HG02885 (cell line): ENCODE results near the gene NTM.
"Not testable (repeated sequence)": the region's sequence is repeated elsewhere in the genome, so short reads cannot be mapped to it uniquely, and the experiment has no call there.

Experiments used
- ATAC-seq: cut with Tn5 transposase; IDR thresholded peaks from one replicate; pipeline ENCODE4 v1.9.1; 2021; ENCODE audit warnings: mild to moderate bottlenecking; ENCODE audit not compliant: unreplicated experiment, poor library complexity

Gene NTM

DNA sequence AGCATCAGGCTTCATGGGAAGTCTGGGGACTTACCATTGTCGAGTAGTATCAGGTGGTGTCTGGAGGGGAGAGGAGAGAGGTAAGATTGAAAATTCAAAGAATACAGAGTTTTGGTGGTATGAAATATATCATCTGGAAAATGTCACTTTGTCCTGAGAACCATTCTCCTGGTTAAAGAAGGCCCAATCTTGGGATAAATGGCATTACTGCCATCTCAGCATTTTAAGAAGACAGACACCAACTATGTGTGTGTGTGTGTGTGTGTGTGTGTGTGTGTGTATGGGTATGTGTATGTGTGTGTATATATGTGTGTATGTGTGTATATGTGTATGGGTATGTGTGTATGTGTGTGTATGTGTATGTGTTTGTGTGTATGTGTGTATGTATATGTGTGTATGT is 673.3 kb downstream of the NTM start:
- no peak for ATAC-seq

DNA sequence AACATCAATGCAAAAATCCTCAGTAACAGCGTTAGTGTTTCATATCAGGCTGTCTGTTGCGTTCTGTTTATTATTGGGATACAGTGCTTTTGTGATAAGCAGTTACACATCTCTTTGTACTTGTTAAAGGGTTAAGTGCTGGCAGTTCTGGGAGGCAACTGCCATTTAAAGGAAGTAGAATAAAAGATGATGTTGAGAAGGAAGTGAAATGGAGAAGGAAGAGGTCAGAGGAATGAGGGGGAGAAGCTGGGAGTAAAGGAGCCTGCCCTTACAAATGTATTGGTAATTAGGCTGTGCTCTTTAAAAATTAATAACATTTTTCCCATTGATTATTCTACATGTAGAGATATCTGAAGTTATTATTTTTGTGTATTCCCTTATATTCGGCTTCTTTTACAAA is 674.7 kb downstream of the NTM start:
- ATAC-seq: no peak

DNA sequence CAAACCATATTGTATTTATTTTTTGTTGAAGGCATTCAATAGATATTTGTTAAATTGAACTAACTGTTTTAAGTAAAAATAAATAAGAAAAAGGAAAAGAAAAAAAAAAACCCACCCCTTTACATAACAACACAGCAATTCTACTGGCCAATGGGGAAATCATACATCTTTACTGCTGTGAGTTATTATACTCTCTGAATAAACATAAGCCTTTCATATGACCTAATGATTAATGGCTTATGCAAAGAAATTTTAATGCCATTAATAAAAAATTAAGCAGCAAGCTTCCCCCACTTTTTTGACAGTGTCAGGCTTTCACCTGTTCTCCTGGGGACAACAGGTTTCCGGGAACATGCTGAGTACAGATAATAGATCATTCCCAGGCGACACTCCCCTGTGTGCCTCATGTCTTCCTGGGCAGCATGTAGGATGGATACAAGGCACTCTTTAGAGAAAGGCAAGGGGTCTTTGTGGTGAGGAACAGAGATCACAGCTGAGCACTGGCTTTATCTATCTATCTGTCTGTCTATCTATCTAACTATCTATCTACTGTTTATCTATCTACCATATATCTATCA is 676.0 kb downstream of the NTM start:
- ATAC-seq: no peak

DNA sequence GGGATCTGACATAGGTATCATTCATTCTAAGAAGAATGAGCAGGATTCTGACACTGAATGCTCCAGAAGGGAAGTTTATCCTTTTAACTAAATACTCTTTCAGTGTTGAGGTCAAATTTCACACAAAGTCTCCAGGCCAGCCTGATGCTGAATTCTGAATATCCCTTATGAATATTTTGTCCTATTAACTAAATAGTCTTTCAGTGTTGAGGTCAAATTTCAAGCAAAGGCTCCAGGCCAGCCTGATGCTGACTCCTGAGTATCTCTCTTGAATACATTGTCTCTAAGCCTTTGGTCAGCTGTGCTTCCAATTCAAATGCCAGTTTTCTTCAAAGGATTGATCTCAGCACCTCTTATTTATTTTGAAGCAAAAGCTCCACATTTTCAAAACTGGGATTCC is 676.8 kb downstream of the NTM start:
- ATAC-seq: no peak

DNA sequence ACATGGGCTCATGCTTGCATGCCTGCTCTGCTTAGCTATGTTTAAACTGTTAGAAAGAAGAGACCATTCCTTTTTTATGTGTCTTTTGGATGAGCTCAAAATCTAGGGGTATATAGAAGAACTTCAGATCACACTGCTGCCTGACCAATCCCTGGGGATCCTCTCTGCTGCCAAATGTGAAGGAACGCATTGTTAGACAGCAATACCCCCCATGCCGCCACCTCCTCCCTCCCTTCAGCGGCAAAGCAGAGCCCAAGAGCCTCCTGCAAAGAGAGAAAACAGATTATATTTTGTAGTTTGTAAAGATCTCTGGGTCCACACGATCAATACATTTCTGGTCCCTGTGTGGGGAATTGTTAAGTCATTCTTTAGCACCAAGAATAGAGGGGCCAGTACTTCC is 677.6 kb downstream of the NTM start:
- ATAC-seq: no peak

DNA sequence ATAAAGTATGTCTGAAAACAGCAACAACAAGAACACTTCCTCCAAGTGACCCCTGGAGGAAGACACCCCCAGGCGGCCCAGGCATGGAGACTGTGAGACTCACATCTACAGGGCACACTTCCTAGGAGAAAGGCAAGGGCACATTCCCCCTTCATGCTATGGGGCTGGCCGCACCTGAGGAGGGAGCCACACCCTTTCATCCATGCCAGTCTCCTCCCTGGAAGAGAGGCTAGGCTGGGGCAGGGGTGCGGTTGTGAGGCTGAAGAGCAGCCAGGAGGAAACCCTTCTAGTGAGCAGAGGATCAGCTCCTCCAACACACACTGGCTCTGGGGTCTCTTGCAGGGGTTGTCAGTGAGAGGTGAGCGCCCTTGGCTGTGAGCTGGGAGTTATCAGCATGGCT is 678.8 kb downstream of the NTM start:
- no peak for ATAC-seq

DNA sequence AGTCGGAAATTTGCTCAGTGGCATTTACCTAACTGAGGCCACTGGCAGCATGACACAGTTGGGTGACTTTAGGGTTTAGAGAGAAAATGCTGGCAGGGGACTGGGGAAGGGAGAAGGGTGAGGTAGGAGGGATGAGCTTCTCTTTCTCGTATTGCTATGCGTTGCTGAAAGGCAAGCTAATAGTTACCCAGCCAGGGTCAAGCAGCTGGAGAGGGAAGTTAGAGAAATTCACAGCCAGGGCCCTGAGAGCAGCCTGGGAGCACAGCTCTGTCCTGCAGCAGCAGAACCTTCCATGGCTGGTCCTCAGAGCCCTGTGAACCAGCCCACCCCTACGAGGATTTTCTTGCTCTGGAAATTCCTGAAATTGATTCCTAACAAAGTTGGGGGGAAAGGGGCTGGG is 679.6 kb downstream of the NTM start:
- ATAC-seq: no peak

DNA sequence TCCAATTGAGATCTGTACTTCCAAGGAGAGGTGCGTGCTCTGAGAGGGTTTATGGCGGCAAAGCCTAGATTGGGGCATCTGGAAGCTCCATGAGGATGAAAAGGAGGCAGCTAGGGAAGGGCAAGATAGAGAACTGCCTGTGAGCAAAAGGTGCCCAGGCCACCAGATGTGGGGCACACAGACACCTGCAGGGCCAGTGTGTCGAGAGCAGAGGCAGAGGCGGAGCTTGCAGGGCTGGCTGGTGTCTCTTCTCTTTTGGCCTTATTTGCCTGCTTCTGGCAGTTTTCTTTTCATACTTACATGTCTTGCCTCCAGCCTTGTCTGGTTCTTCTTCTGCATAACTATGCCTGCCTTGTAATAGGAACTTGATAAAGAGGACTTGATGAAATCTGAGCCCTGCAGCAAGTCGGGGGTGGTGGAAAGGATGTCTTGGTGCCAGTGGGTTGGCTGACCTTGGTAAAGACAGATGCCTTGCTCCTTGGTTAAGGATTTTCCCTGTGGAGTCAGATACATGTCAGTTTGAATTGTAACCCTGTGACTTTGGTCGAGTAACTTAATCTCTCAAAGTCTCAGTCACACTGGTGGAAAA is 680.3 kb downstream of the NTM start:
- ATAC-seq: no peak

DNA sequence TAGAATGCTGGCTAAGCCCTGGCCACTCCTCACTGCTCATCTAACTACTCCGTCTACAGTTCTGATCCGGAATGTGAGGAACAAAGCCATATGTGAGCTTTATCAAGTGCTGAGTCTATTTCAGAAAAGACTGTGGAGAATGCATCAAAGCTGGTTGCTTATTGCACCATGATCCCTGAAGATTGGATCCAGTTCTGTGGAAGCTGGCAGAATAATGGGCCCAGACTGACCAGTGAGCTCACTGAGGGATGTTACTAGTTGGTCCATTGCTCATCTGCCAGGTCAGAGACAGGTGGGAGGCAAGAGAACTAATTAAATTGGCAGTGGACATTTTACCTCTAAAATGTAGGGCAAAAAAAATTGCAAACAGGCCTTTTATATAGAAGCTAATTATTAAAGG is 681.3 kb downstream of the NTM start:
- ATAC-seq: no peak

DNA sequence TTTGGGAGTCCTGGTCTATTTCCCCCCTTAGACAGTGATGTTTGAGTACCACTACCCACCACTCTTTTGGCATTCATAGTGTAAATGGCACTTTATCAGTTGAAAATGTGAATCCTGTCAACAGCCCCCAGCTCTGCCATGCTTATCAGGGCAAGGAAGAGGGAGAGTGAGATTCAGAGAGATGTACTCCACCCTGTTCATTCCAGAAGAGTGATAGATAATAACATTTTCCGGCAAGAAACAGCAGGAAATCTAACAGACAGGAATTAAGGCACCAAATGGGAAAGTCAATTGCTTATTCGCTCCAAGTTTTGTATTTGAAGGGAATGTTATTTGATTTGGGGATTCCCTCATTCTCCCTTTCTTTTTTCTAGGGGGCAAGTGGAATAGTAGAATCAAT is 681.9 kb downstream of the NTM start:
- ATAC-seq: no peak

DNA sequence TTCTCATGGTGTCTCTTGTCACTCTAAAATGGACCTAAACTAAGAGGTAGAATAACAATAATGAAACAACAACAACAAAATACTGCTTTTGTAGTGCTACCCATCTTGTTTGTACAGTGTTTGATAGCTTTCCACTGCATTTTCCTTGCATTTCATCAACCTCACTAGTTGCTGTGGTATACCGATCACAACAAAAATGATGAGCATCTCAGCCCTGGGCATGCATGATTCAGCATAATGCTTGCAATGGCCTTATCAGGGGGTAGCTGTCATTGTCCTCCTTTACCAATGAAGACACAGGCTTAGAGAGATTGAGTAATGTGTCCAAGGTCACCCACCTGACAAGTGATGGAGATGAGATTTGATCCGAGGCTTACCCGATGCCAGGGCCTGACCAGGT is 682.5 kb downstream of the NTM start:
- no peak for ATAC-seq

DNA sequence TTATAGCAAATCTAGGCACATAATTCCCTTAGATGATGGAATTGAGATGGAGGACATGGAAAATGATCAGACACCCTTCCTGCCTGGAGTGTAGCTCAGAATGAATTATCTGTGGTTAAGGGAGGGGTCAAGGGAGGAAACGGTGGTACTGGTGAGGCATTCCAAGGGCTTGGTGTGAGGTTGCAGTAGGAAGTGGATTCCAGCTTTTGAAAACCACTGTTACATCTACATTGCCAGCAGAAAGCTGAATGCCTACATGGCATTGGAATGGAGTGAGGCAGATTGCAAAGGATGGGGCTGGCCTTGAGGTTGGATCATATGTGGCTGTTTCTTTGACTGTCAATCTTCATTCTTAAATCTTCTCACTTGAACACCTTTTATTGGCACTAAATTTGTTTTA is 684.4 kb downstream of the NTM start:
- no peak for ATAC-seq

DNA sequence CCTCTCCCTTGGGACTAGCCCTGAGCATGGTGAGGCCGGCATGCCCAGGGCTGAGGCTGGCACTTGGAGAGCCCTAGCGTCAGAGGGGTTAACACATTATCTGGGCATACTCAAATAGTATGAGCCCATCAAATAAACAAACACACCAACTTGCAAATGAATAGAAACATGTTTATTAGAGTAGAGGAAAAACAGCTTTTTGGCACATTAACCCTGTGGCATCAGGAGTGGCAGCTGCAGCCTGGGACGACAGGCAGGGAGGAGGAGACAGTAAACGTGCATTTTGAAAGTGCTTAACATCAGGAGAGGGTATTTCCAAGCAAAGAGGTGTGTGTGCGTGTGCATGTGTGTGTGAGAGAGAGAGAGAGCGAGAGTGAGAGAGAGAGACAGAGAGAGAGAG is 684.9 kb downstream of the NTM start:
- no peak for ATAC-seq

DNA sequence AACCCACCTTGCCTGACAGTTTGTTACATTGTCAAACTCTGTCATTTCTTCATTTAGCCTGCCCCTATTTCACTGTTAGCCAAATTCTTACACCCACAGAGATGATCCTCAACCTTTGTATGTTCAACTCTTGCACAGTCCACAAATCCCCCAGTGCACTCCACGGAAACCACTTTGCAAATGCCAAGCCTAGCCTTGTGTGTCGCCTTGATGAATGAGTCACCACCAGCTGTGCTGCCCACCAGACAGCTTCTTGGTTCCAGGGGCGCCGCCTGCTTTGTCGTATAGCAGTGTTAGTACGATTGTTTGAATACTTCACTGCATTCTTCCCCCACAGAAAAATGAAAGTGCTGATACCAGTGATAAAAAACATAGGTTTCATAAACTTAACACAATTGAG is 686.3 kb downstream of the NTM start:
- ATAC-seq: no peak

DNA sequence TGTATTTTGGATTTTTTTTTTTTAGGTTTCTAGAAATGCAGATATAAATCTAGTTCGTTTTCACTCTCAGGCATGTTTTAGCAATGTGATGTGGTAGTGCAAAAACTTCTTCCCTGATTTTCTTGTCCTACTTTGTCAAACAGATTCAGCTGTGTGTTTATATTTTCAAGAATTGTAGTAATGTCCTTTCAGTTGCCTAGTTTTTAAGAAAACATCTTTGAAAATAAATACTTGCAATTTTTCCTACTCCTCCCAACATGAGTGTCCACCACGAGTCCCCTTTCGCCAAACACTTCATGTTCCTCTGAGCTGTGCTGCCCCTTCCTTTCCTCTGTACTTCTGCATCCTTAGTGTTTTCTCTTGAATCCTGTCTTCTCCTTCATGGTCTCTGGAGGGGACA is 686.9 kb downstream of the NTM start:
- no peak for ATAC-seq

DNA sequence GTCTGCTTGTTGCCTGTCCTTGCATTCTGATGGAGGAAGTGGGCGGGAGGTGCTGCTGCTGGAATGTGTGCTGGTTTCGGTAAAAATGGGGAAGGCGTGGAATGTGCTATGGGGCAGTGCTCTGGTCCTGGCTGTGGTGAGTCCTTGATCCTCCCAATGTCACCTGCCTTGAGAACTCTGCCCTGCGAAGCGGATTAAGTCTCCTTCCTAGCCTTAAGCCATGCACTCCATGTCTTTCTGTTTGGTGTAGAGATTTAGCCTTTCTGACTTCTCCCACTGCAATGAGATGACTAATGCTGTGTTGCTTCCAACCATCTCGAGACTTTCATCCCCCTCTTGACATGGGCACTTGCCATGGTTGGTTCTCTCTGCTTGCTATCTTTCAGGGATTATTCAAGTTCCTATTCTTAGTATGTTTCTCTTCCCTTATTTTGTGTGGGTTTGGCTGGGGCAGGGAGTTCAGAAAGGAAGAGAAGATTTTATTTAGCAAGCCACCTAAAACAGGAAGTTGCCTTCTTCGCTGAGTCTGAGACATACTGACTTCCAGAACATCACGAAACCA is 687.9 kb downstream of the NTM start:
- no peak for ATAC-seq

DNA sequence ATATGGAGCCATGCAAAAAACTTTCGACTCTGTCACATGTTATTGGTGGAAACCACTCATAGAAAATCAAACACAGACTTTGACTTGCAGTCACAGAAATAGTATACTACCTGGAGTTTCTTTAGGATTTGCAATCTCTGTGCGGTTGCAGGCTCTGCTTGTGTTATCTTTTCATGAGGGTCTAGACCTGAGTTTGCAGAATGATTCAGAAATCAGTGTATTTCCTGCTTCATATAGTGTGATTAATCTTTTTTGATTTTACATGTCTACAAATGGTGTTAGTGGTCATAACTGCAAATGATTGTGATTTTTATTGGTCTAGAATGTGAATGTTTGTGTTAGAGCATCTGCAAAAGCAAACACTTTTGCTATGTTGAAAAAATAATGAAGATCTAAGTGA is 690.2 kb downstream of the NTM start:
- ATAC-seq: no peak

DNA sequence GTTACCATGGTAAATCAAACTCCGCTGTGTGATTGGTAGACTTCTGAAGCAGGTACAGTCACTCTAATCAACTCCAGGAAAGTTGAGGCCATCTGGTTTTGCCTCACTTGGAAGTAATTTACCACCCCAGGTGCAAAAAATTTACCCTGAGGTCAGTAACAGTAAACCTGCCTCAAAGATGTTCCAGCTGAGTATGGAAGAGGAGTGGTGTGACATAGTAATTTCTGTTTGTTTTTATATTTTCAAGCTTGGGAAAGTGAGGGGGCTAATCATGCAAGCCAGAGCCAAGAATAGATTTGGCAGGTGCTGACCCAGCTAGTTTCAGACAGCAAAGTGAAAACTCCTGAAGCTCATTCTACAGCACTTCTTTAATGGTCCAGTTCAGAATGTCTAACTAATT is 691.6 kb downstream of the NTM start:
- ATAC-seq: no peak

DNA sequence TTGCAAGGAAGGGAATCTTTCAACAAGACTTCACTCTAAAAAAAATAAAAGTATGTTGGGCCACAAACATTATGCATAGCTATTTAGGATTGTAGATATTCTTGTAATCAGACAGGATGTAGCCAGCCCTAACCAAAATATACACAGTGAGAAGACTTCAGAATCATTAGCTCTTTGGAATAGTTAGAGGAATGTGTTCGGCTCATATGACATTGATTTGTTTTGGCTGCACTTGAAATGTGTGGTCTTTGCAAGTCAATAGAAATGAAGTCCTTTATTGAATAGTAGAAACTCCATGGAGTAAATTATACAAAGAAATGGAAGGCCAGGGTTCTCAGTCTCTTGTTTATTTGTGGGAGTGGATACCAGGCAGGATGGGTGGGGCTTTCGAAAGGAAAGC is 692.1 kb downstream of the NTM start:
- ATAC-seq: no peak

DNA sequence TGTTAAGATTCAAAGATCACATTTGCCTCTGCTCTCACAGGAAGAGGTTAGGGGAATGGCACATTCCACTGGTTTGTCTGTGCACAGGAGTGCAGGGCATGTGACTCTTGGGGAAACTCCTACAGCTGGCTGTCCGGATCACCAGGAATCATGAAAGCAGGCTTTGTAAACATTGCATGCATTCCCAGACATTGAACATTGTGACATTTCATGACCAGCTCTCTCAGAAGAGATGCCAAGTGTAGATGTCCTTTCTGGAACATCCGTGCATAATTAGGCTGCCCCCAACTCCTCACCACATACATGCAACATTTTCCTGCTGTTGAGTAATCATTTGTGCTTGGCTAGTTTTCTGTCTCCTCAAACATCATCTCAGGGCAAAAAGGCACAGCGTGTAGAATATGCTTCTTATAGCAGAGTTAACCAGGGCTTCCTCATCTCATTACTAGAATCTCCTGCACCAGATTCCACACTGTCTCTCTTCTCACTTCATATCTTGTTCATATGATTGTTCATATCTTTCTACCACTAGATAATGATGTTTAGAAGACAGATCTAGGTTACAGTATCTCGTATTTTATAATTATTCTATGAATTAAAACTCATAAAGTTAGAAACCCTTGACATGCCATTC is 694.7 kb downstream of the NTM start:
- no peak for ATAC-seq

DNA sequence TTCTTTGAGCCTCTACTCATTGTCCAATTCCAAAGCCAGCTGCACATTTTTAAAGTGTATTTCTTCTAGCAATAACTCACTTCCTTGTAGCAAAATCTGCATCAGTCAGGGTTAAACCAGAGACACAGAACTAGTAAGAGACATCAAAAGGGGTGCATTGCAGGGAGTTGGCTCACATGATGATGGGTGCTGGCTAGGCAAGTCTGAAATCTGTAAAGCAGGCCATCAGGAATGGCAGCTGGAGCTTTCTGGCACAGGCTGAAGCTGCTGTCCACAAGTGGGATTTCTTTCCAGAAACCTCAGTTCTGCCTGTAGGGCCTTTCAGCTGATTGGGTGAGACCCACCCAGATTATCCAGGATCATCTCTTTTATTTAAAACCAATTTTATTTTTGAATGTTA is 698.1 kb downstream of the NTM start:
- ATAC-seq: no peak

DNA sequence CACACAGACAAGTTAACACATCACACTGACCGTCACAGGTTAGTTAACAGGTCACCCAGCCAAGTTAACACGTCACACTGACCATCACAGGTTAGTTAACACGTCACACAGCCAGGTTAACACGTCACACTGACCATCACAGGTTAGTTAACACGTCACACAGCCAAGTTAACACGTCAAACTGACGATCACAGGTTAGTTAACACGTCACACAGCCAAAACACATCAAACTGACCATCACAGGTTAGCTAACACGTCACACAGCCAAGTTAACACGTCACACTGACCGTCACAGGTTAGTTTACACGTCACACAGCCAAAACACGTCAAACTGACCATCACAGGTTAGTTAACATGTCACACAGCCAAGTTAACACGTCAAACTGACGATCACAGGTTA is 699.2 kb downstream of the NTM start:
- not testable (repeated sequence) for ATAC-seq
